ENCODE results near the gene SLC2A4. TPM values are rescaled to one million over a fixed set of nuclear protein-coding genes. Genes with fewer than 3 reads are reported as not detected.
"Not testable (repeated sequence)": the region's sequence is repeated elsewhere in the genome, so short reads cannot be mapped to it uniquely, and the experiment has no call there.

SLC2A4 gene
- total and polyA plus RNA-seq, 2 experiments from 2014 or later = 6.3 to 13.6 TPM

DNA sequence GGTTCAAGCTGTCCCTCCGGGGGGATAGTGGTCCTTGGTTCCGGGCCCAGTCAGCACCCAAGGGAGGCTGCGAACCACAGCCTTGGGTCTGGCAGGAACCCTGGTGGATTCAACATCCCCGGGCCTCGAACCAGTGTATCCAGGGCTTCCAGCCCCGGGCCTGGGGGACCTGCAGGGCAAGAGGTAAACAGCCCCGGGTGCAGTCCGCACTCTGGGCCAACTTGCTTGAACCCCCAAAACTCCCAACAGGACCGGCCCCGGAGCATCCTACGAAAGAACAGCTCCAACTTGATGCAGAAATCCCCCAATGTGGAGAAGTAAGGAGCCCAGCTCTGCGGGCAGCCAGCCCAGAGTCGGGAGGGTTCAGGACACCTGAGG, 49.1 kb downstream of the SLC2A4 start (continued):
- TF ChIP-seq, protein P1, sequence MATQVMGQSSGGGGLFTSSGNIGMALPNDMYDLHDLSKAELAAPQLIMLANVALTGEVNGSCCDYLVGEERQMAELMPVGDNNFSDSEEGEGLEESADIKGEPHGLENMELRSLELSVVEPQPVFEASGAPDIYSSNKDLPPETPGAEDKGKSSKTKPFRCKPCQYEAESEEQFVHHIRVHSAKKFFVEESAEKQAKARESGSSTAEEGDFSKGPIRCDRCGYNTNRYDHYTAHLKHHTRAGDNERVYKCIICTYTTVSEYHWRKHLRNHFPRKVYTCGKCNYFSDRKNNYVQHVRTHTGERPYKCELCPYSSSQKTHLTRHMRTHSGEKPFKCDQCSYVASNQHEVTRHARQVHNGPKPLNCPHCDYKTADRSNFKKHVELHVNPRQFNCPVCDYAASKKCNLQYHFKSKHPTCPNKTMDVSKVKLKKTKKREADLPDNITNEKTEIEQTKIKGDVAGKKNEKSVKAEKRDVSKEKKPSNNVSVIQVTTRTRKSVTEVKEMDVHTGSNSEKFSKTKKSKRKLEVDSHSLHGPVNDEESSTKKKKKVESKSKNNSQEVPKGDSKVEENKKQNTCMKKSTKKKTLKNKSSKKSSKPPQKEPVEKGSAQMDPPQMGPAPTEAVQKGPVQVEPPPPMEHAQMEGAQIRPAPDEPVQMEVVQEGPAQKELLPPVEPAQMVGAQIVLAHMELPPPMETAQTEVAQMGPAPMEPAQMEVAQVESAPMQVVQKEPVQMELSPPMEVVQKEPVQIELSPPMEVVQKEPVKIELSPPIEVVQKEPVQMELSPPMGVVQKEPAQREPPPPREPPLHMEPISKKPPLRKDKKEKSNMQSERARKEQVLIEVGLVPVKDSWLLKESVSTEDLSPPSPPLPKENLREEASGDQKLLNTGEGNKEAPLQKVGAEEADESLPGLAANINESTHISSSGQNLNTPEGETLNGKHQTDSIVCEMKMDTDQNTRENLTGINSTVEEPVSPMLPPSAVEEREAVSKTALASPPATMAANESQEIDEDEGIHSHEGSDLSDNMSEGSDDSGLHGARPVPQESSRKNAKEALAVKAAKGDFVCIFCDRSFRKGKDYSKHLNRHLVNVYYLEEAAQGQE (IDR thresholded peaks at IDR 0.05; ENCODE audit: unreplicated experiment) = no peak
- no peak for TF ChIP-seq ZNF331 (CRISPR knock-in tag; IDR thresholded peaks at IDR 0.05; ENCODE audit: low read depth)

DNA sequence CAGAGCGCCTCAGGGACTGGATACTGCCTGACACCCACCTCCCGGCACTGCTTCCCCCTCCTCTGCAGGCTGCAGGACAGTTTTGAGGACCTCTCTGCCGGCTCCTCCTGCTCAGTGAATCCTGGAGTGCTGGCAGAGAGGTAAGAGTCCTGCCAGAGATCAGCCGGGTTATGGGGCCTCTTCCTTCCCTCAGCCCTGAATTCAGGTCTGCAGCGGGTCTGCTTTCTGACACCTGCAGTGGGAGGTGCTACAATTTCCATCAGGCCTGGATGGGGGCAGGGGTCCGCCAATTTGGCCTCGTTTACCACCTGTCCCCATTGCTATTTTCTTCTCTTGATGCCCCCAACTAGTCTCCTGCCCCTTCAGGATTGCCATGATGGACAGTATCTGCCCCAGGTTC, 50.6 kb downstream of the SLC2A4 start:
- Histone ChIP-seq H2AFZ (0 out of 2 replicates have a peak overlapping the region, but pooled peaks have one; percentile 52), H3K4me1 (ENCODE audit: insufficient read depth) (peaks cover 19% of the 10 kb centered on the region)

GRCh38 chr17:7332600-7333069, 51.1 kb downstream of the SLC2A4 start:
- 0 out of 2 replicates have a peak overlapping the region, but pooled peaks have one; percentile 52 for H2AFZ ChIP-seq
- not testable (repeated sequence) for ATAC-seq; DNase-seq (ENCODE audit: low spot score); H3K27me3 ChIP-seq (ENCODE audit: insufficient read depth); H3K36me3 ChIP-seq (ENCODE audit: insufficient read depth); H3K27ac ChIP-seq (ENCODE audit: low read depth); H3K4me3 ChIP-seq; H3K9me3 Mint-ChIP-seq; H3K36me3 Mint-ChIP-seq (ENCODE audit: low read depth); H3K27me3 Mint-ChIP-seq (ENCODE audit: insufficient read depth, low read depth, poor library complexity); H3K4me2 ChIP-seq; H4K20me1 ChIP-seq (replicated peaks; ENCODE audit: insufficient read depth); H3K4me3 Mint-ChIP-seq; H3K9me2 ChIP-seq (ENCODE audit: insufficient read depth)
- H3K4me1 Mint-ChIP-seq = peaks cover 40% of the 10 kb centered on the region
- peak overlapping the region; percentile 51; the same call in 1 of the 2 replicates for H3K27ac Mint-ChIP-seq
- H3F3A ChIP-seq (replicated peaks; ENCODE audit: low read depth) = peaks cover 36% of the 10 kb centered on the region
- H3K4me1 ChIP-seq (ENCODE audit: insufficient read depth) = peaks cover 24% of the 10 kb centered on the region
- H3K79me2 ChIP-seq (replicated peaks; ENCODE audit: insufficient read depth) = peaks cover 13% of the 10 kb centered on the region

More for the DNA sequence above, 50.6 kb downstream of the SLC2A4 start:
- H3K4me2 ChIP-seq = no peak overlapping the region; the same call in 1 of the 2 replicates
- no peaks in the 10 kb centered on the region for H3K27me3 ChIP-seq (ENCODE audit: insufficient read depth)
- no peaks in the 10 kb centered on the region for H4K20me1 ChIP-seq (replicated peaks; ENCODE audit: insufficient read depth)
- Mint-ChIP-seq H3K27ac (peak overlapping the region; percentile 2; the same call in 1 of the 2 replicates), H3K4me1 (peaks cover 36% of the 10 kb centered on the region), H3K27me3 (ENCODE audit: insufficient read depth, low read depth, poor library complexity) (peaks cover 9% of the 10 kb centered on the region), H3K4me3 (no peak overlapping the region; the same call in 2 of the 3 replicates), H3K36me3 (ENCODE audit: low read depth) (peaks cover 5% of the 10 kb centered on the region; the same call in 1 of the 3 replicates), H3K9me3 (no peaks in the 10 kb centered on the region)
- H3K79me2 ChIP-seq (replicated peaks; ENCODE audit: insufficient read depth) = peaks cover 14% of the 10 kb centered on the region
- DNase-seq (ENCODE audit: low spot score) (no peak), ATAC-seq (no peak)
- H3K4me3 ChIP-seq = no peak overlapping the region
- no peaks in the 10 kb centered on the region for H3K9me2 ChIP-seq (ENCODE audit: insufficient read depth)
- TF ChIP-seq ZNF331 (CRISPR knock-in tag; IDR thresholded peaks at IDR 0.05; ENCODE audit: low read depth) = no peak
- TF ChIP-seq, protein P2, sequence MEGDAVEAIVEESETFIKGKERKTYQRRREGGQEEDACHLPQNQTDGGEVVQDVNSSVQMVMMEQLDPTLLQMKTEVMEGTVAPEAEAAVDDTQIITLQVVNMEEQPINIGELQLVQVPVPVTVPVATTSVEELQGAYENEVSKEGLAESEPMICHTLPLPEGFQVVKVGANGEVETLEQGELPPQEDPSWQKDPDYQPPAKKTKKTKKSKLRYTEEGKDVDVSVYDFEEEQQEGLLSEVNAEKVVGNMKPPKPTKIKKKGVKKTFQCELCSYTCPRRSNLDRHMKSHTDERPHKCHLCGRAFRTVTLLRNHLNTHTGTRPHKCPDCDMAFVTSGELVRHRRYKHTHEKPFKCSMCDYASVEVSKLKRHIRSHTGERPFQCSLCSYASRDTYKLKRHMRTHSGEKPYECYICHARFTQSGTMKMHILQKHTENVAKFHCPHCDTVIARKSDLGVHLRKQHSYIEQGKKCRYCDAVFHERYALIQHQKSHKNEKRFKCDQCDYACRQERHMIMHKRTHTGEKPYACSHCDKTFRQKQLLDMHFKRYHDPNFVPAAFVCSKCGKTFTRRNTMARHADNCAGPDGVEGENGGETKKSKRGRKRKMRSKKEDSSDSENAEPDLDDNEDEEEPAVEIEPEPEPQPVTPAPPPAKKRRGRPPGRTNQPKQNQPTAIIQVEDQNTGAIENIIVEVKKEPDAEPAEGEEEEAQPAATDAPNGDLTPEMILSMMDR (conservative IDR thresholded peaks at IDR 0.05; ENCODE audit: low read depth in 2 of 2) = no peak
- no peak for TF ChIP-seq EZH2phosphoT487 (IDR thresholded peaks at IDR 0.05; ENCODE audit: unreplicated experiment)
- TF ChIP-seq, protein P3, sequence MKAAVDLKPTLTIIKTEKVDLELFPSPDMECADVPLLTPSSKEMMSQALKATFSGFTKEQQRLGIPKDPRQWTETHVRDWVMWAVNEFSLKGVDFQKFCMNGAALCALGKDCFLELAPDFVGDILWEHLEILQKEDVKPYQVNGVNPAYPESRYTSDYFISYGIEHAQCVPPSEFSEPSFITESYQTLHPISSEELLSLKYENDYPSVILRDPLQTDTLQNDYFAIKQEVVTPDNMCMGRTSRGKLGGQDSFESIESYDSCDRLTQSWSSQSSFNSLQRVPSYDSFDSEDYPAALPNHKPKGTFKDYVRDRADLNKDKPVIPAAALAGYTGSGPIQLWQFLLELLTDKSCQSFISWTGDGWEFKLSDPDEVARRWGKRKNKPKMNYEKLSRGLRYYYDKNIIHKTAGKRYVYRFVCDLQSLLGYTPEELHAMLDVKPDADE (IDR thresholded peaks at IDR 0.05) = no peak
- no peak for TF ChIP-seq STAT1 (IDR thresholded peaks at IDR 0.05; ENCODE audit: unreplicated experiment)
- TF ChIP-seq ZNF114 (CRISPR knock-in tag; IDR thresholded peaks at IDR 0.05) = no peak
- no peak for TF ChIP-seq JUNB (IDR thresholded peaks at IDR 0.05; ENCODE audit: unreplicated experiment)
- TF ChIP-seq EZH2 (IDR thresholded peaks at IDR 0.05; ENCODE audit: low read depth, unreplicated experiment) = no peak
- TF ChIP-seq, protein P1 (IDR thresholded peaks at IDR 0.05; ENCODE audit: unreplicated experiment) = no peak
- peaks cover 31% of the 10 kb centered on the region for H3F3A ChIP-seq (replicated peaks; ENCODE audit: low read depth)
- no peak overlapping the region for H3K27ac ChIP-seq (ENCODE audit: low read depth)
- H3K36me3 ChIP-seq (ENCODE audit: insufficient read depth) = no peaks in the 10 kb centered on the region

Measured in GM23338 (cell line).